Measurements from ENCODE around the gene SCRN1.

DNA sequence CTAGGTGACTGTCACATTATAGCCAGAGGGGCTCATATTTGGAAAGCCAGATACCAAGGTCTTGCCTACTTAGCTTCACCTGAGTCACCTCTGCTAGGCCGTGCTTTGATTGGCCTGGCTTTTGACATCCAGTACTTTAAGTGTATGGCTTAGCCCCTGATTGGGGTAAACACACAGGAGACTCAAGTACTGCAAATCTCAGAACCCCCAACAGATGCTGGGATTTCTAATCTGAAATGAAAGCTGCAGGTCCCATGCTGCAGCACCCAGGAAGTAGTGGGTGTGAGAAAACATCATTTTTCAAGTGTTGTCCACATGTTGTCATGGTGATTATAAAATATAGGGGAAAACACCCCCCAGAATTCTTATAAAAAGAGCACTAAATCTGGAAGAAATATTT lies 107.1 kb downstream of the SCRN1 start:
- TF ChIP-seq, protein P1, sequence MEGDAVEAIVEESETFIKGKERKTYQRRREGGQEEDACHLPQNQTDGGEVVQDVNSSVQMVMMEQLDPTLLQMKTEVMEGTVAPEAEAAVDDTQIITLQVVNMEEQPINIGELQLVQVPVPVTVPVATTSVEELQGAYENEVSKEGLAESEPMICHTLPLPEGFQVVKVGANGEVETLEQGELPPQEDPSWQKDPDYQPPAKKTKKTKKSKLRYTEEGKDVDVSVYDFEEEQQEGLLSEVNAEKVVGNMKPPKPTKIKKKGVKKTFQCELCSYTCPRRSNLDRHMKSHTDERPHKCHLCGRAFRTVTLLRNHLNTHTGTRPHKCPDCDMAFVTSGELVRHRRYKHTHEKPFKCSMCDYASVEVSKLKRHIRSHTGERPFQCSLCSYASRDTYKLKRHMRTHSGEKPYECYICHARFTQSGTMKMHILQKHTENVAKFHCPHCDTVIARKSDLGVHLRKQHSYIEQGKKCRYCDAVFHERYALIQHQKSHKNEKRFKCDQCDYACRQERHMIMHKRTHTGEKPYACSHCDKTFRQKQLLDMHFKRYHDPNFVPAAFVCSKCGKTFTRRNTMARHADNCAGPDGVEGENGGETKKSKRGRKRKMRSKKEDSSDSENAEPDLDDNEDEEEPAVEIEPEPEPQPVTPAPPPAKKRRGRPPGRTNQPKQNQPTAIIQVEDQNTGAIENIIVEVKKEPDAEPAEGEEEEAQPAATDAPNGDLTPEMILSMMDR (IDR thresholded peaks at IDR 0.05): no peak
- TF ChIP-seq EP300 (IDR thresholded peaks at IDR 0.05): no peak
- TF ChIP-seq POLR2A (IDR thresholded peaks at IDR 0.05; ENCODE audit: low read depth): no peak
- no peak for TF ChIP-seq POLR2AphosphoS5 (IDR thresholded peaks at IDR 0.05)
